NCI-H146 treated with DMSO at 0.1 percent for 48 hours (cell line): ENCODE measurements around the gene XPC.
"Not testable (repeated sequence)": the region's sequence is repeated elsewhere in the genome, so short reads cannot be mapped to it uniquely, and the experiment has no call there.

Experiments
- DNase-seq: peaks from one replicate; lab custom pipeline; 2025; ENCODE audit not compliant: unreplicated experiment; lab: John Stamatoyannopoulos, UW

The XPC gene

DNA sequence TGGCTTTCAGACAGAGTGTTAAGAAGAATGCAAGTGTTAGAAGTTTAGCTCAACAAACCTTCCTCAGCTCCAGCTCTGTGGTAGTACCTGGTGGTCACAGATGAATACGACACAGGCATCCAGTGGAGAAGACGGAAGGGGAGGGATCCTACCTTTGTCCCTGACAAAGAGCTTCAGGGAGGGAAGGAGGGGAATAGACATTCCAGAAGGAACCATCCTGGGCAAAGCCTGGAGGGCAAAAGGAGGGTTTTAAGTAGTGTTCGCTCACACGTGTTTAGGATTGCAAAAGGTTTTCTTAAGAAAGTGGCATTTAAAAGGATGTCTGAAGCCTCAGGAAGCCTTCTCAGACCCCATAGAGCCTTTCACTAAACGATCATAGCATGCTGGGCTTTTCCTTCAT is 56.5 kb downstream of the XPC start:
- DNase-seq: no peak

DNA sequence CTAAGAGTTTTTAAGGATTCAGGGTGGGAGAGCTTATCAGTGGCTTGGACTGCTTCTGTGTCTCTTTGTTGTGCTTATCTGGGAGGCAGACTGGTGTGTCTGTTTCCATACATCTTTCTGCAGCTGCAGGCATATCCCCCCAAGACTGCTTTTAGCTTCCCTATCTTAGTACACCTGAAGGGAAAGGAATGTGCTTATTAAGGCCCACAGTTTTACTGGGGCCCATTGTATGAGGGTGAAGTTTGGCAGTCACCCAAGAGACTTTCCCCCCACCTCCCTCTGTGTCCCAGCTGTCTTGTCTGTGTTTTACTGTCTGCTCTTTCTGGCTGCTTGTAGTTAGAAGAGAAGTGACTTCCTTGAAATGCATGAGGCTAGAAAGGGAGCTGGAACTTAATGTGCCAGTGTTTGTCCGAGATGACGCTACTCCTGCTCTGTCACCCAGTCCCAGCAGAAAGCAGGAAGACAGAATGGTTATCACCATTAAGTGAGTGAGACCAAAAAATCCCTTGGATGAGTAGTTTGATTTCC is 57.4 kb downstream of the XPC start:
- DNase-seq: not testable (repeated sequence)

DNA sequence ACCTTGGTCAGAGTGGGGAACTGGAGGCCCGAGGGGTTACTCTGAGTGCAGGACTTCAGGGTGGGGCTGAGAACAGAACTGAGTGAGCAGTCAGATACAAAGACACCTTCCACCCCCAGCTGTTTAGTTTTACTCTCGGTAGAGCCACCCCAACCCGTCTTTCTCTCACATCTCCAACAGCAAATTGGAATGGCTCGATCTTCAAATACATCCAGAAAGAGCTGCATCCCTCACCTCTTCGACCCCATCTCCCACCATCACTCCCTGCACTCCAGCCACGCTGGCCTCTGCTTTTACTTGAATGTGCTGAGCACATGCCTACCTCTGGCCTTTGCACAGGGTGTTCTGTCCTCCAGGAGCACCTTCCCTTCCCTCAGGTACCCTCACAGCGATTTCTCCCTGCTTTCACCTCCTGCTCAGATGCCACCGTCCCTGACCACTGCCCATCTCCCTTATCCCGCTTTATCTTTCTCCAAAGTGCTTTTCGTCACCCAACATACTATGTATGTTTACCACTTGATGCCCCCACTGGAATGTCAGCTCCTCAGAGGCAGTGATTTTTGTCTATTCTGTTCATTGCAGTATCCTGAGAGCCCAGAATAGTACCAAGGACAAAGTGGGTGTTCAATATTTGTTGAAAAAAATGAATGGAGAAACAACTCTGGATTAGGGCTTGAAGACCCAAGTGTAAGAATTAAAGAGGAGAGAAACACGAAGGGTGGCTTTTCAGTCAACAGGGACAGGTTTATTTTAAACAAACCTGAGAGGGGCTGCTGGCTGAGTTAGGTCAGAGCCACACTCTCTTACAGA is 58.1 kb downstream of the XPC start:
- DNase-seq: no peak

DNA sequence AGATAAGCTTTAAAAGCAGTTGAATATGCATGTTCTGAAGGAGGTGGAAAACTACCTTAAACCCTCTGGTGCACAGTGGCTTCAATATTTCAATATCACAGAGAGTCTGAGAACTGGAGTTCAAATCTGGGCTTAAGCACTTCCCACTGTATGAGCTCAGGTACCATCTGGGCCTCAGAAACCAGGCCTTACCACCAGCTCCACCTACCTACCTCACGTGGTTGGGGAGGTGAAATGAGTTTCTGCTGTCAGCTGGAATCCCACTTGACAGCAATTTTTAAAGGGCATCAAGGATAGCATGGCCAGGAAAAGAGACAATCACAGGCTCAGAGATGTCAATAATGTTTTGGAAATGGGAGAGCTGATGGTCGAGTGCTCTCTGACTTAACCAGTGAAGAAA is 58.8 kb downstream of the XPC start:
- no peak for DNase-seq

DNA sequence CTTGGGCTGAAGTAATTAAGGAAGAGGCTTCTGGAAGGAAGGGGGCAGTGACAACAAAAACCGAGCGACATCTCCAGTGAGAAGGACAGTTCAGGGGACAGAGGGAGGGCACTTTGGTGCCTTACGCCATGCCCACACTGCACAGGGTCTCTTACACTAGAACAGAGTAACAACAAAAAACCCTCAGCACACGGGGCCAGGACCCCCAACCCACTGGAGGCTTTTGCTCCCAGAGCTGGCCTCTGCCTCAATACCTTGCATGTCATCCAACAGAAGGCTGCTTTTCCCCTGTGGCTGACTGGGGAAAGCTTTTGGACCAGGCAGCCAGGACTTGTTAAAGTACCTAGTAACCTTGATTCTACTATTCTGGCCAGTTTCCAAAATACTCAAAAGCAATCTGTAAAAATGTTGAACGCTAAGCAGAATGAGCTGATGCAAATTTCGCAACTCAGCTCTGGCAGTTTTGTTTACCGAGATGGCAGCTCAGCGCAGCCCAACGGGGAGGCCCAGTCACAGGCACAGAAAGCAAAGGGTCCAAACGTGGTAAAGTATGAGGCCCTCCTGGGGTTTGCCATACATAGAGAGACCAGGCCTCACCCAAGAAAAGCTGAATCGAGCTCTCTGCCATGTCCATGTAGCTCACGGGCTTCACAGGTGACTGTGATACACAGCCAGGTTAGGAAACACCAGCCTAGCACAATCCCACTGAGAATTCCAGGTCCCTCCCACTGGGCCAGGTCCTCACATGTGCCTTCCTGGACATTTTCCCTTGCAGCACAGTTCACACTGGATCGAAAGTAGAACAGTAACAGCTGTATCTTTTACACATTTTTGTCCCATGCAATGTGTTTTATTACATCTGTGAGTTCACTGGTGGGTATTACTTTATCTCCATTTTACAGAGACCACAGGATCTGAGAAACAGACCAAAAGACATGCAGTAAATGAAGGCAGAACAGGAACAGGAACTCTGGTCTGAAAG is 59.7 kb downstream of the XPC start:
- DNase-seq: no peak

DNA sequence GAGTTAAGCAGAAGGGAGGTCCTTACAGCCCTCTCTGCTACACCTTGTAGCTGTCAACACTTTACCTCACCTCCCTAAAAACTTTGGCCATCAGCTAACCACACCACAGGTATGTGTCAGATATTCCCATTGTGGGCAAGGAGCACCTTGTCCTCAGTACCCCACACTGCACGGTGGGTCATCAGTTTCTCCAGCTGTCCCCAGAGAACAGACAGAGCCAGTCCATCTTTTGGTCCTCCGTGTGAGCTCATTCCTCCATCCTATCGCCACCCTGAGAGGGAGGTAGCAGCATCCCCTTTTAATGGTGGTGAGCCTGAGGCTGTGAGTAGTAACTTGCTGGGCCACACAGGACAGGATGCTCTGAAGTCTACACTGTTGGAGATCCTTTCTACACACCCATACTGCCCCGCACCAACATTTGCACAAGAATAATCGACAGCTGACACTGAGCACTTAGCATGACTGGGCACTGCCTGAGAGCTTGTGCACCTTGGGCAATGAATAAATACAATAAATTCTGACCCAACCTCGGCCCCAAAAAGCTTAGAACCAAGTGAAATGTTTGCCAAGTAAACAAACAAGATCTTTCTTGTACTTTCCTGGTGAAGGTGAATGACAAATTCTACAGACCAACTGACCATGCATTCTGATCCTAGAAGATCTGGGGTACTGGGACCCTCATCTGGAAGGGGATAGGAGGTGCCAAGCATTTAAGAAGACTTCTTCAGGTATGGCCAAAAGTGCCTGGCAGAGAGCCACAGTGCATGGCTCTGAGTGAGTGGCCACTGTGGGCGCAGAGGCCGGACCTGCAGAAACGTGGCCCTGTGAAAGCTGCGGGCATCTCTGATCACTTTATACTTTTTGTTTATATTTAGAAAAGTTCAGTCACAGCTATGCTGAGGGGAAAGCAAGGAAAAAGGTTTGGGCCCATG is 60.7 kb downstream of the XPC start:
- DNase-seq: no peak

DNA sequence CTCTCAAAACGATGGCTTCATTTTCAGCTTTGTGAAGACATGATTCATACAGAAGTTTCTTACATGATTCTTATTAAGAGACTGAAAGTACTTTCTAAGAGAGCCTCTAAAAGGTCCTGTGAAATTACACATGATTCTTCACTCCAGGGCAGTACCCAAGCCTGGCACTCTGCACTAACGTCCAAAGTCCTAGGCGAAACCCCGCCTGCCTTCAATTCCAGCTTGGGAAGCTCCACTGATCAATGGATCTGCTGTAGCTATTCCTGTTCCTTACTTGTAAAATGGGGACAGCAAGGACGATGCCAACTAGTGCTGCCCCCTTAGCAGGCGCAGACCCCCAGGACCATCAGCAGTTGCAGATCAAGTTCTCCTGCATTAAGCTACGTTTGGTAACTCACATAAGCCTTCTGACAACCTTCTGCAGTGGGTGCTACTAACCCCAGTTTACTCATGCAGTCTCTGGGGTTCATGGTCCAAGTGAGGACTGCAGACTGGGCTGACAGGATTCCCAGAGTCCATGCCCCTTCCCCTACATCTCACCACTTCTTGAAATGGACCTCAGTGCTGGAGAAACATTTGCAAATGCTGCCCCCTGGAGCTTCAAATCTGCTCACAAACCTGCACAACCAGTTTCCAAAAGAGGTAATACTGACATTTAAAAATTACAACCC is 64.3 kb downstream of the XPC start:
- DNase-seq: no peak

DNA sequence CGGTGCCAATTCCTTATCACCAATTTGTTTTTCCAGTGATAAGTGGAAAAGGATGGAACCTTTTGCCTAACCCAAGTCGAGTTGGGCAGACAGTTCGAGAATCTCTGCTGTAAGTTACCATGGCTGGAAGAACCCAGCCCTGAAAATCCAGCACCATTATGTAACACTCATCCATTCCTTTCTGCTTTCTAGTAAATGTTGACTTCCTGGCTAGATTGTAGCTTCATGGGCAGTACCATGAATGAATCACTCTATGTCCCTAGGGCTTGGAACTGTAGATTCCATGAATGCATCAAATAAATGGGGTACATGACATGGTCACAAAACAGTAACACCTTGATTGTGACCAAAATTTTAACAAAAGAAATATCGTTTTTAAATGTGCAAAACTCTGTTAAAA is 67.7 kb downstream of the XPC start:
- no peak for DNase-seq

DNA sequence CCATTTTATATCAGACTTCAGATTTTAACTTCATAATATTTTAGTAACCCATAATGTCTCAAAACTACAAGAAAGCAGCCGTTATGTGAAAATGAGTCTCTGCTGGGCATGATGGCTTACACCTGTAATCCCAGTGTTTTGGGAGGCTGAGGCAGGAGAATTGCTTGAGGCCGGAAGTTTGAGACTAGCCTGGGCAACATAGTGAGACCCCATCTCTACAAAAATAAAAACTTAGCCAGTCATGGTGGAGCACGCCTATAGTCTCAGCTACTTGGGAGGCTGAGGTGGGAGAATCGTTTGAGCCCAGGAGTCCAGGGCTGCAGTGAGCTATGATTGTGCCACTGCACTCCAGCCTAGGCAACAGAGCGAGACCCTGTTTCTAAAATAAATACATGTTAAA is 68.6 kb downstream of the XPC start:
- DNase-seq: not testable (repeated sequence)

DNA sequence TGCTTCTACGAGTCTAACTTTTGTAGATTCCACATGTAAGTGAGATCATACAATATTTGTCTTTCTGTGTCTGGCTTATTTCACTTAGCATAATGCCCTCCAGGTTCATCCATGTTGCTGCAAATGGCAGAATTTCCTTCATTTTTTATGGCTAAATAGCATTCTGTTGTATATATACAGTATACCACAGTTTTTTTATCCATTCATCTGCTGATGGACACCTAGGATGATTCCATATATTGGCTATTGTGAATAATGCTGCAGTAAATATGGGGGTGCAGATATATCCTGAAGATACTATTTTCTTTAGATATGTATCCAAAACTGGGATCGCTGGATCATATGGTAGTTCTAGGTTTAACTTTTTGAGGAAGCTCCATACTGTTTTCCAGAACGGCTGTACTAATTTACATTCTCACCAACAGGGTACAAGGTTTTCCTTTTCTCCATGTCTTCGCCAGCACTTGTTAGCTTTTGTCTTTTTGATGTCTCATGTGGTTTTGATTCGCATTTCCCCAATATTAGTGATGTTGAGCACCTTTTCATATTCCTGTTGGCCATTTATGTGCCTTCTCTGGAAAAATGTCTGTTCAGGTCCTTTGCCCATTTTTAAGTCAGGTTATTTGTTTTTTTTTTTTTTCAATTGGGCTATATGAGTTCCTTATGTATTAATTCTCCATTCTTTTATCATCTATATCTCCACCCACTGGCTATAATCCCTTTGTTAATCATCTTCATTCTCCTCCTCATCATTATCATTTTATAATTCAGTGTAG is 80.6 kb downstream of the XPC start:
- DNase-seq: no peak

DNA sequence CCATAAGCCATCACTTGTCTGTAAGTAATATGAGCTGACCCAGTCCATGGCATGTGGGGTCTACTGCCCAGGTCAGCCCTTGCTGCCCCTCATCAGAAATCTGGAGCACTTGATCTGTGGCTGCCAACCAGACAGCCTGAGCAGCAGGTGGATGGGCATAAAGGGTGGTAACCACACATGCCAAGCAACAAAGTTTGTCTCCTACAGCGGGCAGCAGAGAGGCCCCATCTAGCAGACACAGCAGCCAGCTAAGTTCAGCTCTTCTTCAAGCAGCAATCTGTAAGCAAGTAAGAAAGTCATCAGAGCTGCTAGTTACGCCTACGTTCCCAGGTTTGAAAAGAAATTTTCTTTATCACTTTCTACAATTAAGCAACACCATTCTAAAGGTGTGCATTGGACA is 81.7 kb downstream of the XPC start:
- no peak for DNase-seq
